ENCODE data around the gene CAV2. TPM values are rescaled to one million over a fixed set of nuclear protein-coding genes. Genes with fewer than 3 reads are reported as not detected.

CAV2 gene
- total and polyA plus RNA-seq, 9 of the 15 experiments (the other 6 are each of a cell fraction or from before 2014, with no cell fraction given), result 16.1 to 137 (median 38.3) TPM

- TF ChIP-seq RERE (CRISPR knock-in tag; IDR thresholded peaks at IDR 0.05; ENCODE audit: borderline replicate concordance) (peak; percentile 87; the same call in 1 of the 2 replicates), ZSCAN29 (IDR thresholded peaks at IDR 0.05) (no peak), ILK (tag; IDR thresholded peaks at IDR 0.05; ENCODE audit: borderline replicate concordance, low read depth) (no peak), CHAMP1 (IDR thresholded peaks at IDR 0.05) (no peak), CBX8 (IDR thresholded peaks at IDR 0.05; ENCODE audit: borderline replicate concordance, extremely low read depth, low read depth, low read length, poor library complexity, severe bottlenecking) (no peak), ZNF140 (CRISPR knock-in tag; IDR thresholded peaks at IDR 0.05) (no peak), MYC (IDR thresholded peaks at IDR 0.05; ENCODE audit: low read depth, low read length) (no peak), MYC (CRISPR knock-in tag; IDR thresholded peaks at IDR 0.05; ENCODE audit: borderline replicate concordance, low read depth) (0 out of 2 replicates have a peak, but pooled peaks have one; percentile 53), ZNF695 (CRISPR knock-in tag; IDR thresholded peaks at IDR 0.05) (no peak), HDAC1 (IDR thresholded peaks at IDR 0.05) (0 out of 4 replicates have a peak, but pooled peaks of 1 of the 2 experiments have one; percentile 15), CTBP1 (IDR thresholded peaks at IDR 0.05; ENCODE audit: borderline replicate concordance) (no peak), ZNF780A (CRISPR knock-in tag; IDR thresholded peaks at IDR 0.05) (no peak), SMARCA5 (IDR thresholded peaks at IDR 0.05) (peak; percentile 25; the same call in 1 of the 2 replicates), TFAP4 (CRISPR knock-in tag; IDR thresholded peaks at IDR 0.05; ENCODE audit: borderline replicate concordance) (peak; percentile 43; the same call in 1 of the 2 replicates), ZC3H4 (CRISPR knock-in tag; IDR thresholded peaks at IDR 0.05; ENCODE audit: borderline replicate concordance) (peak; percentile 18; the same call in 1 of the 2 replicates), MTA2 (IDR thresholded peaks at IDR 0.05; ENCODE audit: low read depth) (0 out of 2 replicates have a peak, but pooled peaks have one; percentile 11), ZNF830 (CRISPR knock-in tag; IDR thresholded peaks at IDR 0.05) (0 out of 2 replicates have a peak, but pooled peaks have one; percentile 11)
These were observed 25.9 kb downstream of the CAV2 start (continued) for GRCh38 chr7:116525298-116525912.

All from K562 (cell line).